HEK293 (cell line): Measurements from ENCODE around the gene CNTN4.

Experiments used
- CTCF ChIA-PET: fragments of 350-600 bp; formaldehyde crosslinking; extraction: SDS; loops from one replicate; lab custom pipeline; 2021; ENCODE audit warnings: antibody characterized with exemption; lab: Yijun Ruan, JAX
- POLR2A ChIA-PET: fragments of 300-600 bp; formaldehyde crosslinking; extraction: SDS; loops from one replicate; lab custom pipeline; 2020; ENCODE audit warnings: antibody characterized with exemption, inconsistent platforms; lab: Yijun Ruan, JAX
- H3K27ac ChIP-seq: fragments of 200-500 bp; sonication (Bioruptor generic); 2 replicates; pipeline ENCODE4 v1.5.1; 2014; ENCODE audit warnings: low read depth, low read length, control low read depth, inconsistent platforms; ENCODE audit errors: extremely low read depth
- H3K36me3 ChIP-seq, 2 experiments: fragments of 200-500 bp in 1 of 2; sonication (Bioruptor generic) in 1 of 2; 1 replicate in 1 of 2; 2 replicates in 1 of 2; pipeline ENCODE4 v1.5.1; 2014 to 2017; ENCODE audit warnings: inconsistent platforms in 2 of 2, low read length in 2 of 2; ENCODE audit not compliant: control insufficient read depth in 2 of 2, insufficient read depth in 1 of 2
- H3K4me1 ChIP-seq: fragments of 200-500 bp; sonication (Bioruptor generic); 2 replicates; pipeline ENCODE4 v1.5.1; 2014; ENCODE audit warnings: mild to moderate bottlenecking, low read length, inconsistent platforms; ENCODE audit not compliant: control insufficient read depth, insufficient read depth
- H3K4me3 ChIP-seq: 2 replicates; pipeline ENCODE4 v1.5.1; 2011; ENCODE audit warnings: low read depth, mild to moderate bottlenecking, control low read depth, low read length, moderate library complexity
- H3K9me3 ChIP-seq: fragments of 200-500 bp; sonication (Bioruptor generic); 2 replicates; pipeline ENCODE4 v1.5.1; 2014; ENCODE audit warnings: low read depth, low read length, inconsistent platforms; ENCODE audit not compliant: control insufficient read depth, insufficient read depth
- KLF10 ChIP-seq: fragments of 450-650 bp; IDR thresholded peaks from 2 replicates; pipeline ENCODE4 v1.5.1; 2018; ENCODE audit warnings: missing biosample characterization, mild to moderate bottlenecking, missing genetic modification characterization
- KLF16 ChIP-seq: fragments of 450-650 bp; formaldehyde crosslinking; IDR thresholded peaks from 2 replicates; pipeline ENCODE4 v1.5.1; 2017; ENCODE audit warnings: missing biosample characterization, missing genetic modification characterization
- TCF7L2 ChIP-seq: IDR thresholded peaks from 2 replicates; pipeline ENCODE4 v1.6.1; 2011; ENCODE audit warnings: low read depth, mild to moderate bottlenecking, inconsistent platforms, low read length, moderate library complexity, borderline replicate concordance
- YY1 ChIP-seq: fragments of 450-650 bp; formaldehyde crosslinking; IDR thresholded peaks from 2 replicates; pipeline ENCODE4 v1.5.1; 2018; ENCODE audit warnings: missing biosample characterization, missing genetic modification characterization
- ZBTB20 ChIP-seq: fragments of 450-650 bp; formaldehyde crosslinking; IDR thresholded peaks from 2 replicates; pipeline ENCODE4 v1.5.1; 2016; ENCODE audit warnings: missing biosample characterization, missing genetic modification characterization
- ZBTB21 ChIP-seq: fragments of 450-650 bp; formaldehyde crosslinking; IDR thresholded peaks from 2 replicates; pipeline ENCODE4 v1.5.1; 2017; ENCODE audit warnings: missing biosample characterization, missing genetic modification characterization
- ZBTB49 ChIP-seq: fragments of 450-650 bp; formaldehyde crosslinking; IDR thresholded peaks from 2 replicates; pipeline ENCODE4 v1.5.1; 2016; ENCODE audit warnings: missing biosample characterization, missing genetic modification characterization, low read depth
- ZBTB8A ChIP-seq: fragments of 450-650 bp; formaldehyde crosslinking; IDR thresholded peaks from 2 replicates; pipeline ENCODE4 v1.5.1; 2016; ENCODE audit warnings: missing biosample characterization, missing genetic modification characterization
- ZFP37 ChIP-seq: fragments of 450-650 bp; formaldehyde crosslinking; IDR thresholded peaks from 2 replicates; pipeline ENCODE4 v1.5.1; 2016; ENCODE audit warnings: missing biosample characterization, missing genetic modification characterization
- ZFP69B ChIP-seq: fragments of 450-650 bp; formaldehyde crosslinking; IDR thresholded peaks from 2 replicates; pipeline ENCODE4 v1.5.1; 2016; ENCODE audit warnings: missing biosample characterization, missing genetic modification characterization
- ZNF221 ChIP-seq: fragments of 450-650 bp; formaldehyde crosslinking; IDR thresholded peaks from 2 replicates; pipeline ENCODE4 v1.5.1; 2017; ENCODE audit warnings: missing biosample characterization, missing genetic modification characterization, borderline replicate concordance
- ZNF239 ChIP-seq: fragments of 450-650 bp; formaldehyde crosslinking; IDR thresholded peaks from 2 replicates; pipeline ENCODE4 v1.5.1; 2016; ENCODE audit warnings: missing biosample characterization, missing genetic modification characterization
- ZNF324 ChIP-seq: fragments of 450-650 bp; formaldehyde crosslinking; IDR thresholded peaks from 2 replicates; pipeline ENCODE4 v1.5.1; 2016; ENCODE audit warnings: missing biosample characterization, missing genetic modification characterization
- ZNF488 ChIP-seq: fragments of 450-650 bp; formaldehyde crosslinking; IDR thresholded peaks from 2 replicates; pipeline ENCODE4 v1.5.1; 2016; ENCODE audit warnings: missing biosample characterization, missing genetic modification characterization
- ZNF555 ChIP-seq: fragments of 450-650 bp; formaldehyde crosslinking; conservative IDR thresholded peaks from 2 replicates; pipeline ENCODE4 v1.5.1; 2017; ENCODE audit warnings: missing biosample characterization, mild to moderate bottlenecking, missing genetic modification characterization, inconsistent platforms
- ZNF629 ChIP-seq: fragments of 450-650 bp; formaldehyde crosslinking; IDR thresholded peaks from 2 replicates; pipeline ENCODE4 v1.5.1; 2017; ENCODE audit warnings: missing biosample characterization, missing genetic modification characterization
- ZNF677 ChIP-seq: fragments of 450-650 bp; IDR thresholded peaks from 2 replicates; pipeline ENCODE4 v1.5.0; 2018; ENCODE audit warnings: missing biosample characterization, mild to moderate bottlenecking, missing genetic modification characterization, moderate library complexity
- ZNF747 ChIP-seq: fragments of 450-650 bp; formaldehyde crosslinking; IDR thresholded peaks from 2 replicates; pipeline ENCODE4 v1.5.1; 2016; ENCODE audit warnings: missing biosample characterization, missing genetic modification characterization
- ZNF76 ChIP-seq: fragments of 450-650 bp; formaldehyde crosslinking; IDR thresholded peaks from 2 replicates; pipeline ENCODE4; 2016; ENCODE audit warnings: low read depth, missing biosample characterization, missing genetic modification characterization, borderline replicate concordance
- ZNF776 ChIP-seq: fragments of 450-650 bp; formaldehyde crosslinking; IDR thresholded peaks from 2 replicates; pipeline ENCODE4 v1.5.0; 2017; ENCODE audit warnings: missing biosample characterization, missing genetic modification characterization, borderline replicate concordance
- ZXDB ChIP-seq: fragments of 450-650 bp; formaldehyde crosslinking; IDR thresholded peaks from 2 replicates; pipeline ENCODE4 v1.5.1; 2016; ENCODE audit warnings: missing biosample characterization, missing genetic modification characterization
- TF ChIP-seq, protein P1 (sequence below): fragments of 450-650 bp; formaldehyde crosslinking; IDR thresholded peaks from 2 replicates; pipeline ENCODE4 v1.5.1; 2016; ENCODE audit warnings: missing biosample characterization, missing genetic modification characterization
- TF ChIP-seq, protein P2 (sequence below): fragments of 450-650 bp; formaldehyde crosslinking; IDR thresholded peaks from 2 replicates; pipeline ENCODE4 v1.5.1; 2016; ENCODE audit warnings: missing biosample characterization, missing genetic modification characterization
- TF ChIP-seq, protein P3 (sequence below): fragments of 450-650 bp; formaldehyde crosslinking; IDR thresholded peaks from 2 replicates; pipeline ENCODE4 v1.5.1; 2016; ENCODE audit warnings: missing biosample characterization, missing genetic modification characterization
- TF ChIP-seq, protein P4 (sequence below): fragments of 450-650 bp; formaldehyde crosslinking; IDR thresholded peaks from 2 replicates; pipeline ENCODE4 v1.5.1; 2017; ENCODE audit warnings: missing biosample characterization, missing genetic modification characterization

The CNTN4 gene

DNA sequence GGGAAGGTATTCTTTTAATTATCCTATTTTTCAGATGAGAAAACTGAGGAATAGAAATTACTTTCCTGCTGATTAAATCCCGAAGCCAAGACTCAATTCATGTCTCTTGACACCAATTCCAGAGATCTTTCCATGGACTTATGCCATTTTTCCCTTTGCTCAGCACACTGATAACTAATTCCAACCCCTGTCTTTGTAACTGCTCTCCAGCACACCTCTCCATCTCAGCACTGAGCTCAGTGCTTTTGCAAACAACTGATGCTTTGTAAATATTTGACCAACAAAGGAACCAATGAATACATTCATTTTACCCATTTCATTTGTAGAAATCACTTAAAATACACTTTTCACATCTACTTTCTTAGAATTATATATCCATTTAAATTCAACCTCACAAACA is 762.5 kb downstream of the CNTN4 start:
- no peak overlapping the region for H3K27ac ChIP-seq
- ChIA-PET POLR2A (no interaction called here), CTCF (interaction anchor here (0.6 kb wide), 1 partner anchor 11 kb away, joined by 3 read pairs; no protein-coding TSS in a partner anchor)

DNA sequence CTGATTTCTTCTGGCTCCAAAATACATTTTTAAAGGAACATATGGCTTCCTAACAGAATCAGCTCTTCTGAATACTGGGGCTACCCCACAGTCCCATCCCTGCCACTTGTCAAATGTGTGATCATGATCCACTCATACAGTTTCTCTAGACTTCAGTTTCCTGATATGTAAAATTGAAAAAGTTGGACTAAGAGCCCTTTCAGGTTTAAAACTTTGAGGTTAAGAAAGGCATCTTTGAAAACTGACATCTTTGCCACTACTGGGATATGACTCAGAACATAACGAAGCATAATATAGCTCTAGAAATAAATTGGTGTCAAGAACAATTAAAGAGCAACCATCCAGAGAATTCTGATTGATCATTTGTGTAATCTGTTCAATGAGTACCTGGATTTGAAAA is 763.3 kb downstream of the CNTN4 start:
- ChIA-PET CTCF (no interaction called here), POLR2A (no interaction called here)
- Histone ChIP-seq H3K4me1 (no peaks in the 10 kb centered on the region), H3K9me3 (no peaks in the 10 kb centered on the region), H3K27ac (no peak overlapping the region), H3K36me3 (no peaks in the 10 kb centered on the region), H3K4me3 (no peak overlapping the region)
- TF ChIP-seq ZNF488 (tag by site-specific recombination) (no peak), ZBTB20 (tag by site-specific recombination) (no peak), ZBTB49 (no peak), KLF16 (tag by site-specific recombination) (no peak)

More for the DNA sequence above, 762.5 kb downstream of the CNTN4 start:
- no peak for TF ChIP-seq ZNF629 (tag by site-specific recombination)
- no peak for TF ChIP-seq KLF10 (tag by site-specific recombination)
- TF ChIP-seq, protein P1, sequence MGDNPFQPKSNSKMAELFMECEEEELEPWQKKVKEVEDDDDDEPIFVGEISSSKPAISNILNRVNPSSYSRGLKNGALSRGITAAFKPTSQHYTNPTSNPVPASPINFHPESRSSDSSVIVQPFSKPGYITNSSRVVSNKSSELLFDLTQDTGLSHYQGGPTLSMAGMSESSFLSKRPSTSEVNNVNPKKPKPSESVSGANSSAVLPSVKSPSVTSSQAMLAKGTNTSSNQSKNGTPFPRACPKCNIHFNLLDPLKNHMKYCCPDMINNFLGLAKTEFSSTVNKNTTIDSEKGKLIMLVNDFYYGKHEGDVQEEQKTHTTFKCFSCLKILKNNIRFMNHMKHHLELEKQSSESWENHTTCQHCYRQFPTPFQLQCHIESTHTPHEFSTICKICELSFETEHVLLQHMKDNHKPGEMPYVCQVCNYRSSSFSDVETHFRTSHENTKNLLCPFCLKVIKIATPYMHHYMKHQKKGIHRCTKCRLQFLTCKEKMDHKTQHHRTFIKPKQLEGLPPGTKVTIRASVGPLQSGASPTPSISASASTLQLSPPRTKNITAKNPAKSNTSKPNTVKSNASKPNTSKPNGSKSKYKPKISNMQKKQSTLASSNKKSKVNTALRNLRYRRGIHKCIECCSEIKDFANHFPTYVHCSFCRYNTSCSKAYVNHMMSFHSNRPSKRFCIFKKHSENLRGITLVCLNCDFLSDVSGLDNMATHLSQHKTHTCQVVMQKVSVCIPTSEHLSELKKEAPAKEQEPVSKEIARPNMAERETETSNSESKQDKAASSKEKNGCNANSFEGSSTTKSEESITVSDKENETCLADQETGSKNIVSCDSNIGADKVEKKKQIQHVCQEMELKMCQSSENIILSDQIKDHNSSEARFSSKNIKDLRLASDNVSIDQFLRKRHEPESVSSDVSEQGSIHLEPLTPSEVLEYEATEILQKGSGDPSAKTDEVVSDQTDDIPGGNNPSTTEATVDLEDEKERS (tag by site-specific recombination): no peak
- TF ChIP-seq, protein P2, sequence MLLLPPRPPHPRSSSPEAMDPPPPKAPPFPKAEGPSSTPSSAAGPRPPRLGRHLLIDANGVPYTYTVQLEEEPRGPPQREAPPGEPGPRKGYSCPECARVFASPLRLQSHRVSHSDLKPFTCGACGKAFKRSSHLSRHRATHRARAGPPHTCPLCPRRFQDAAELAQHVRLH: no peak
- Histone ChIP-seq H3K36me3 (no peaks in the 10 kb centered on the region), H3K4me1 (no peaks in the 10 kb centered on the region), H3K9me3 (no peaks in the 10 kb centered on the region), H3K4me3 (no peak overlapping the region)

DNA sequence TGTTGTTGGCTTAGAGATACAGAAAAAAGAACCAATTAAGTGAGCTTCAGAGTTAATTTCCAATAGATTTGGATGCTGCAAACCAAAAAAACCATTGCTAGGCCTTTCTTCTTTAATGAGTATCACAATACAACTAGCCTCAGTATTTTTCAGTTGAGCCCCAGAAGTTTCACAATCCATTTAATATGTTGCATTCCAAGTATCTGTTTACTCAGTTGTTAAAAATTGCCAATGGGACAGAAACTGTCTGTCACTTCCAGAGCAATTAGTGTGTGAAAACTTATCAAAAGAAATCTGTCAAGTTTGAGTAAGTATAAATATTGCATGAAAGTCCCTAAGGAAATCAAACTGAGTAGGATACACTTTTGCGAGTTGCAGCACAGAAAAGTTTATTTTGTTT is 763.7 kb downstream of the CNTN4 start:
- H3K9me3 ChIP-seq: no peaks in the 10 kb centered on the region
- H3K27ac ChIP-seq: no peak overlapping the region
- POLR2A ChIA-PET: no interaction called here
- H3K36me3 ChIP-seq: no peaks in the 10 kb centered on the region
- H3K4me1 ChIP-seq: no peaks in the 10 kb centered on the region
- CTCF ChIA-PET: no interaction called here
- H3K4me3 ChIP-seq: no peak overlapping the region
- TF ChIP-seq ZNF76 (no peak), ZFP37 (no peak), ZNF324 (tag by site-specific recombination) (no peak), ZXDB (tag by site-specific recombination) (no peak), ZNF221 (no peak), ZFP69B (tag by site-specific recombination) (no peak), ZNF747 (tag by site-specific recombination) (no peak), ZNF776 (no peak), YY1 (tag by site-specific recombination) (no peak), ZNF677 (tag by site-specific recombination) (no peak), TCF7L2 (no peak), ZBTB21 (tag by site-specific recombination) (no peak), ZBTB8A (tag by site-specific recombination) (no peak), ZNF239 (no peak), ZNF555 (tag by site-specific recombination) (no peak)
- TF ChIP-seq, protein P3, sequence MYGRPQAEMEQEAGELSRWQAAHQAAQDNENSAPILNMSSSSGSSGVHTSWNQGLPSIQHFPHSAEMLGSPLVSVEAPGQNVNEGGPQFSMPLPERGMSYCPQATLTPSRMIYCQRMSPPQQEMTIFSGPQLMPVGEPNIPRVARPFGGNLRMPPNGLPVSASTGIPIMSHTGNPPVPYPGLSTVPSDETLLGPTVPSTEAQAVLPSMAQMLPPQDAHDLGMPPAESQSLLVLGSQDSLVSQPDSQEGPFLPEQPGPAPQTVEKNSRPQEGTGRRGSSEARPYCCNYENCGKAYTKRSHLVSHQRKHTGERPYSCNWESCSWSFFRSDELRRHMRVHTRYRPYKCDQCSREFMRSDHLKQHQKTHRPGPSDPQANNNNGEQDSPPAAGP (tag by site-specific recombination): no peak
- TF ChIP-seq, protein P4, sequence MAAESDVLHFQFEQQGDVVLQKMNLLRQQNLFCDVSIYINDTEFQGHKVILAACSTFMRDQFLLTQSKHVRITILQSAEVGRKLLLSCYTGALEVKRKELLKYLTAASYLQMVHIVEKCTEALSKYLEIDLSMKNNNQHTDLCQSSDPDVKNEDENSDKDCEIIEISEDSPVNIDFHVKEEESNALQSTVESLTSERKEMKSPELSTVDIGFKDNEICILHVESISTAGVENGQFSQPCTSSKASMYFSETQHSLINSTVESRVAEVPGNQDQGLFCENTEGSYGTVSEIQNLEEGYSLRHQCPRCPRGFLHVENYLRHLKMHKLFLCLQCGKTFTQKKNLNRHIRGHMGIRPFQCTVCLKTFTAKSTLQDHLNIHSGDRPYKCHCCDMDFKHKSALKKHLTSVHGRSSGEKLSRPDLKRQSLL (tag by site-specific recombination): no peak
